ENCODE data around the gene ASPG. TPM values are rescaled to one million over a fixed set of nuclear protein-coding genes. Genes with fewer than 3 reads are reported as not detected.

The ASPG gene
- total RNA-seq, 3 donors from 2014 or later (not counting 1 experiment from before 2014, with no cell fraction given), result not detected

- no peaks in the 10 kb centered on the region for H3K36me3 ChIP-seq (ENCODE audit: control insufficient read depth, insufficient read depth, low read length)
- Mint-ChIP-seq H3K9me3 (peaks cover 2 to 9% of the 10 kb centered on the region in 2 donors), H3K4me1 (peaks cover 0 to 5% of the 10 kb centered on the region in 2 donors), H3K36me3 (peaks cover 9% of the 10 kb centered on the region), H3K4me3 (no peak overlapping the region), H3K27ac (no peak overlapping the region), H3K27me3 (ENCODE audit: low read depth in 2 of 2) (peaks cover 12 to 45% of the 10 kb centered on the region in 2 donors)
- H3K9me3 ChIP-seq (ENCODE audit: control insufficient read depth, insufficient read depth, low read length), result peaks cover 11% of the 10 kb centered on the region
- DNase-seq (no peak), ATAC-seq (no peak)
- peaks cover 20% of the 10 kb centered on the region for H3K27me3 ChIP-seq (ENCODE audit: control insufficient read depth, insufficient read depth, low read length)
- H3K27ac ChIP-seq (ENCODE audit: low read length), result no peak overlapping the region
- no peak for TF ChIP-seq CTCF (IDR thresholded peaks at IDR 0.05)
- H3K4me3 ChIP-seq (ENCODE audit: low read length), result no peak overlapping the region
- H3K4me1 ChIP-seq (ENCODE audit: control insufficient read depth, insufficient read depth, low read length), result peaks cover 13% of the 10 kb centered on the region
- intact Hi-C loops (cut with micrococcal nuclease), result no loop called here
- WGBS (ENCODE audit: insufficient coverage), result 49% methylated on average over 6 of the region's 7 CpGs
These were observed 47.5 kb downstream of the ASPG start for GRCh38 chr14:104132981-104133380.

- H3K9me3 ChIP-seq (ENCODE audit: control insufficient read depth, insufficient read depth, low read length), result peaks cover 11% of the 10 kb centered on the region
- ATAC-seq (no peak), DNase-seq (no peak)
- Mint-ChIP-seq H3K36me3 (peaks cover 9% of the 10 kb centered on the region), H3K9me3 (peaks cover 2 to 9% of the 10 kb centered on the region in 2 donors), H3K27me3 (ENCODE audit: low read depth in 2 of 2) (peaks cover 12 to 45% of the 10 kb centered on the region in 2 donors), H3K4me1 (peaks cover 0 to 5% of the 10 kb centered on the region in 2 donors), H3K4me3 (no peak overlapping the region), H3K27ac (no peak overlapping the region)
- no peak overlapping the region for H3K27ac ChIP-seq (ENCODE audit: low read length)
- peaks cover 22% of the 10 kb centered on the region for H3K27me3 ChIP-seq (ENCODE audit: control insufficient read depth, insufficient read depth, low read length)
- H3K36me3 ChIP-seq (ENCODE audit: control insufficient read depth, insufficient read depth, low read length), result no peaks in the 10 kb centered on the region
- 80% methylated on average over 9 of the region's 9 CpGs for WGBS (ENCODE audit: insufficient coverage)
- intact Hi-C loops (cut with micrococcal nuclease), result no loop called here
- H3K4me1 ChIP-seq (ENCODE audit: control insufficient read depth, insufficient read depth, low read length), result peaks cover 14% of the 10 kb centered on the region
- no peak overlapping the region for H3K4me3 ChIP-seq (ENCODE audit: low read length)
- no peak for TF ChIP-seq CTCF (IDR thresholded peaks at IDR 0.05)
These were observed 48.0 kb downstream of the ASPG start for GRCh38 chr14:104133496-104133895.

GRCh38 chr14:104134061-104134965 lies 48.8 kb downstream of the ASPG start:
- no peak overlapping the region for H3K4me3 ChIP-seq (ENCODE audit: low read length)
- H3K4me1 Mint-ChIP-seq, result peaks cover 0 to 5% of the 10 kb centered on the region in 2 donors
- no peak for TF ChIP-seq CTCF (IDR thresholded peaks at IDR 0.05)
- WGBS (ENCODE audit: insufficient coverage), result 75% methylated on average over 26 of the region's 31 CpGs
- H3K27me3 ChIP-seq (ENCODE audit: control insufficient read depth, insufficient read depth, low read length), result peaks cover 22% of the 10 kb centered on the region
- no peak overlapping the region for H3K4me3 Mint-ChIP-seq
- DNase-seq, result no peak
- intact Hi-C loops (cut with micrococcal nuclease), result no loop called here
- peaks cover 2 to 7% of the 10 kb centered on the region in 2 donors for H3K9me3 Mint-ChIP-seq
- no peaks in the 10 kb centered on the region for H3K36me3 ChIP-seq (ENCODE audit: control insufficient read depth, insufficient read depth, low read length)
- H3K9me3 ChIP-seq (ENCODE audit: control insufficient read depth, insufficient read depth, low read length), result peaks cover 11% of the 10 kb centered on the region
- no peak for ATAC-seq
- H3K27me3 Mint-ChIP-seq (ENCODE audit: low read depth in 2 of 2), result peaks cover 10 to 42% of the 10 kb centered on the region in 2 donors
- peaks cover 14% of the 10 kb centered on the region for H3K4me1 ChIP-seq (ENCODE audit: control insufficient read depth, insufficient read depth, low read length)
- no peak overlapping the region for H3K27ac ChIP-seq (ENCODE audit: low read length)
- H3K27ac Mint-ChIP-seq, result no peak overlapping the region
- peaks cover 9% of the 10 kb centered on the region for H3K36me3 Mint-ChIP-seq
